ENCODE measurements around the gene NEAT1. TPM values are rescaled to one million over a fixed set of nuclear protein-coding genes. Genes with fewer than 3 reads are reported as not detected.

NEAT1 gene
- total and polyA plus RNA-seq, 2 of the 8 experiments (the other 6 are each of a cell fraction or from before 2014, with no cell fraction given) = 2.4 to 10.7 TPM

DNA sequence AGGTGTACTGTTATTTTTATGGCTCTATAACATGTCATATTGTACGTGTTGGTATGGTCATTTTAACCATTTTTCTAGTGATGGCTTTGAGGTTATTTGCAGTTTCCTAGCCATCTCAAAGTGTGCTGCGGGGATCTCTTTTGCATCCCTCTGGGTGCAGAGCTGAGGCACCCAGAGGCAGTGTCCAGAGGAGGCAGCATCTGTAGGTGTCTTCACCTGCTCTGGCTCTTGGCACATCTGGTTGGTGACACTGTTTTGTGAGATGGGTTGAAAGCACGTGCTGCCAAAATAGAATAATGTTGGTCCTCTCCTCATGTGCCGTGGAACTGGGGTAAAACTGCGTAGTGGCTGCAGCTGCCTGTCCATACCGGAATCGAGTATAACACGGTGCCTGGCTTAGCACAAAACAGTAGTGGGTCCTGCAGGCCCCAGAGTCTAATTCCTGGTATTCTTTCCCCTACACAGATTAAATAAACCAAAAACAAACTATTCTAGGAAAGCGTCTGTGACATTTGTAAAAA, 12.9 kb downstream of the NEAT1 start (continued):
- no peak for TF ChIP-seq JUN (IDR thresholded peaks at IDR 0.05; ENCODE audit: low read depth, low read length)
- TF ChIP-seq CHD2 (IDR thresholded peaks at IDR 0.05; ENCODE audit: low read length) = no peak
- TF ChIP-seq CEBPB (IDR thresholded peaks at IDR 0.05; ENCODE audit: low read depth, low read length) = no peak
- TF ChIP-seq MAFK (IDR thresholded peaks at IDR 0.05; ENCODE audit: low read depth, low read length) = no peak
- no peak for TF ChIP-seq RNF2 (IDR thresholded peaks at IDR 0.05; ENCODE audit: borderline replicate concordance, low read depth, low read length, missing control alignments, poor library complexity, severe bottlenecking)

Measured in H1 (cell line).